ENCODE results near the gene ICE1. TPM values are rescaled to one million over a fixed set of nuclear protein-coding genes. Genes with fewer than 3 reads are reported as not detected.
A peak's percentile ranks its signal among the peaks of the same experiment; 100 is the strongest.

ICE1 gene
- total and polyA plus RNA-seq, 9 of the 15 experiments (the other 6 are each of a cell fraction or from before 2014, with no cell fraction given), result 4.9 to 47.4 (median 28.2) TPM

GRCh38 chr5:5372930-5373329 lies 49.5 kb upstream of the ICE1 start:
- Histone ChIP-seq H3K27ac (ENCODE audit: extremely low read depth, low read depth, low read length) (no peak overlapping the region), H3K4me2 (ENCODE audit: insufficient read depth, low read length) (no peak overlapping the region), H3K4me3 (no peak overlapping the region), H3K36me3 (ENCODE audit: control insufficient read depth, insufficient read depth, low read length) (no peaks in the 10 kb centered on the region), H3K4me1 (replicated peaks in 1 of 2; ENCODE audit: control insufficient read depth in 2 of 2, insufficient read depth in 2 of 2, low read length in 2 of 2) (peaks cover 0 to 17% of the 10 kb centered on the region in 2 experiments; a peak in 3 of 5 replicates), H3K9me1 (ENCODE audit: control insufficient read depth, insufficient read depth, low read length) (no peaks in the 10 kb centered on the region), H2AFZ (ENCODE audit: low read depth, low read length) (peak overlapping the region; percentile 43; the same call in 1 of the 2 replicates), H3K27me3 (ENCODE audit: control insufficient read depth in 2 of 2, insufficient read depth in 2 of 2, low read length in 2 of 2) (peaks cover 0 to 5% of the 10 kb centered on the region in 2 experiments; a peak in 1 of 5 replicates), H3K9ac (ENCODE audit: insufficient read depth in 1 of 2, low read depth in 2 of 2, low read length in 2 of 2) (no peak overlapping the region), H4K20me1 (replicated peaks; ENCODE audit: control insufficient read depth, insufficient read depth, low read length) (no peaks in the 10 kb centered on the region), H3K79me2 (ENCODE audit: control insufficient read depth, insufficient read depth, low read length) (no peaks in the 10 kb centered on the region), H3K9me3 (replicated peaks; ENCODE audit: control insufficient read depth, insufficient read depth, low read depth, low read length) (no peaks in the 10 kb centered on the region)
- no TSS peak for BruUV-seq (replicated peaks)
- FAIRE-seq, result no peak
- 12% methylated on average over 10 of the region's 10 CpGs for WGBS (ENCODE audit: insufficient coverage, low coverage, missing lambda C conversion rate)
- ChIA-PET POLR2A (interaction anchor here (2.0 kb wide), 1 partner anchor 9 kb away, joined by 10 read pairs; no protein-coding TSS in a partner anchor), CTCF (ENCODE audit: low intra/inter-chr PET ratio) (no interaction called here)
- DNase-seq (ENCODE audit: extremely low read depth in 1 of 4, low spot score in 3 of 4), result no peak
- in situ Hi-C loops (cut with MboI), result no loop called here
- intact Hi-C loops (cut with micrococcal nuclease), result no loop called here
- no peak for ATAC-seq
- TF ChIP-seq THRAP3 (IDR thresholded peaks at IDR 0.05; ENCODE audit: borderline replicate concordance), result no peak
- TF ChIP-seq ARHGAP35 (IDR thresholded peaks at IDR 0.05; ENCODE audit: partially characterized antibody), result no peak
- TF ChIP-seq ZNF431 (CRISPR knock-in tag; IDR thresholded peaks at IDR 0.05), result peak; percentile 25; the same call in 1 of the 2 replicates
- TF ChIP-seq, protein P1, sequence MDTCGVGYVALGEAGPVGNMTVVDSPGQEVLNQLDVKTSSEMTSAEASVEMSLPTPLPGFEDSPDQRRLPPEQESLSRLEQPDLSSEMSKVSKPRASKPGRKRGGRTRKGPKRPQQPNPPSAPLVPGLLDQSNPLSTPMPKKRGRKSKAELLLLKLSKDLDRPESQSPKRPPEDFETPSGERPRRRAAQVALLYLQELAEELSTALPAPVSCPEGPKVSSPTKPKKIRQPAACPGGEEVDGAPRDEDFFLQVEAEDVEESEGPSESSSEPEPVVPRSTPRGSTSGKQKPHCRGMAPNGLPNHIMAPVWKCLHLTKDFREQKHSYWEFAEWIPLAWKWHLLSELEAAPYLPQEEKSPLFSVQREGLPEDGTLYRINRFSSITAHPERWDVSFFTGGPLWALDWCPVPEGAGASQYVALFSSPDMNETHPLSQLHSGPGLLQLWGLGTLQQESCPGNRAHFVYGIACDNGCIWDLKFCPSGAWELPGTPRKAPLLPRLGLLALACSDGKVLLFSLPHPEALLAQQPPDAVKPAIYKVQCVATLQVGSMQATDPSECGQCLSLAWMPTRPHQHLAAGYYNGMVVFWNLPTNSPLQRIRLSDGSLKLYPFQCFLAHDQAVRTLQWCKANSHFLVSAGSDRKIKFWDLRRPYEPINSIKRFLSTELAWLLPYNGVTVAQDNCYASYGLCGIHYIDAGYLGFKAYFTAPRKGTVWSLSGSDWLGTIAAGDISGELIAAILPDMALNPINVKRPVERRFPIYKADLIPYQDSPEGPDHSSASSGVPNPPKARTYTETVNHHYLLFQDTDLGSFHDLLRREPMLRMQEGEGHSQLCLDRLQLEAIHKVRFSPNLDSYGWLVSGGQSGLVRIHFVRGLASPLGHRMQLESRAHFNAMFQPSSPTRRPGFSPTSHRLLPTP (IDR thresholded peaks at IDR 0.05; ENCODE audit: borderline replicate concordance, extremely low read depth, insufficient read length), result no peak
- TF ChIP-seq ZNF507 (tag; conservative IDR thresholded peaks at IDR 0.05), result no peak
- TF ChIP-seq CREB1 (IDR thresholded peaks at IDR 0.05), result no peak
- TF ChIP-seq CREB1 (CRISPR knock-in tag; IDR thresholded peaks at IDR 0.05), result peak; percentile 29; the same call in 1 of the 2 replicates
- TF ChIP-seq NKRF (IDR thresholded peaks at IDR 0.05; ENCODE audit: borderline replicate concordance), result no peak
- no peak for TF ChIP-seq ZBTB34 (CRISPR knock-in tag; IDR thresholded peaks at IDR 0.05)
- TF ChIP-seq CHD4 (IDR thresholded peaks at IDR 0.05; ENCODE audit: insufficient read depth, insufficient replicate concordance, low read depth, low read length, poor library complexity, severe bottlenecking), result no peak
- TF ChIP-seq CBX2 (IDR thresholded peaks at IDR 0.05; ENCODE audit: insufficient read depth, low read length, poor library complexity, severe bottlenecking), result no peak
- TF ChIP-seq EP400 (IDR thresholded peaks at IDR 0.05), result no peak
- TF ChIP-seq SMARCC2 (IDR thresholded peaks at IDR 0.05; ENCODE audit: low read depth), result no peak
- no peak for TF ChIP-seq EZH2 (IDR thresholded peaks at IDR 0.05; ENCODE audit: borderline replicate concordance, low read depth, low read length)
- no peak for TF ChIP-seq LCOR (CRISPR knock-in tag; IDR thresholded peaks at IDR 0.05)
- no peak for TF ChIP-seq ZFPM2 (CRISPR knock-in tag; IDR thresholded peaks at IDR 0.05)
- TF ChIP-seq, protein P2, sequence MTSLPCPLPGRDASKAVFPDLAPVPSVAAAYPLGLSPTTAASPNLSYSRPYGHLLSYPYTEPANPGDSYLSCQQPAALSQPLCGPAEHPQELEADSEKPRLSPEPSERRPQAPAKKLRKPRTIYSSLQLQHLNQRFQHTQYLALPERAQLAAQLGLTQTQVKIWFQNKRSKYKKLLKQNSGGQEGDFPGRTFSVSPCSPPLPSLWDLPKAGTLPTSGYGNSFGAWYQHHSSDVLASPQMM (CRISPR knock-in tag; IDR thresholded peaks at IDR 0.05), result no peak

Data from K562 (cell line).